SK-MEL-5 (cell line): Measurements from ENCODE around the gene LRRC8C. TPM values are rescaled to one million over a fixed set of nuclear protein-coding genes. Genes with fewer than 3 reads are reported as not detected.
"Not testable (repeated sequence)": the region's sequence is repeated elsewhere in the genome, so short reads cannot be mapped to it uniquely, and the experiment has no call there.

Experiments
- DNase-seq: peaks from one replicate; pipeline ENCODE4 v3.0.0-alpha.2; 2016; ENCODE audit warnings: low read depth, low spot score
- in situ Hi-C: cut with HindIII; loops from 2 replicates; pipeline ENCODE4 v1.10.0; 2016; ENCODE audit warnings: low sequenced_read_pairs, high pct_unique_total_duplicates, low pct_unique_long_range_greater_than_20kb
- total RNA-seq: library from RNA; depleted of rRNA; stranded (reverse); fragments of >200 nt; shearing (Covaris generic); gene quantifications from 2 replicates; pipeline ENCODE4 v1.2.3, GENCODE V29; 2014

The LRRC8C gene
- total RNA-seq, 1 experiment from 2014 or later, result 2.7 TPM

DNA sequence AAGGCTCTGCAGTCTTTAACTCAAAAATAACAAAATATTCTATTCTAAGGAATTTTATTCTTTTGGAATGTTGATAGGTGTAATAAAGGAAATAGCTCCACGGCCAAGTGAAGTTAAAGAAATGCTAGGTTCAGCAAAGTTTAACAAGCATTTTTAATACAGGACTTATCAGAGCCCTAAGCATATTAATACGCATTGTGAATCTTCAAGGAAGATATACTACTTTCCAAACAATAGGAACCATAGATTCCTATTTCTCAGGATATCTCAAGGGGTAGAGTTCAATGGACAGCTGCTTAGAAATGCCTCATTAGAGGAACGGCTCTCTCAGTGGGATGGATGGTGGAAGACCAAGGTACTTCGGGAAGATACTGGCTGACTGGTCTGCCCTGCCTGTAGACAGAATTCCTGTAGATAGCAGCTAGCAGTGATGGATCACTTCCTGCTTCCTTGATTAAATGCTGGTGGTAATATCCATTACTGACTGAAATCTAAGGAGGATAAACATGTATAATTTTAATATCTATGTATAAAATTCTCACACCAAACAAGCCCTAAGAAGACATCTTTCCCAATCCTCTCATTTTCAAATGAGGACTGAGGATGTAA lies 8.1 kb upstream of the LRRC8C start:
- in situ Hi-C loops, result no loop called here
- no peak for DNase-seq

GRCh38 chr1:89627596-89627962 lies 5.3 kb upstream of the LRRC8C start:
- peak; percentile 57 for DNase-seq
- in situ Hi-C loops, result no loop called here

DNA sequence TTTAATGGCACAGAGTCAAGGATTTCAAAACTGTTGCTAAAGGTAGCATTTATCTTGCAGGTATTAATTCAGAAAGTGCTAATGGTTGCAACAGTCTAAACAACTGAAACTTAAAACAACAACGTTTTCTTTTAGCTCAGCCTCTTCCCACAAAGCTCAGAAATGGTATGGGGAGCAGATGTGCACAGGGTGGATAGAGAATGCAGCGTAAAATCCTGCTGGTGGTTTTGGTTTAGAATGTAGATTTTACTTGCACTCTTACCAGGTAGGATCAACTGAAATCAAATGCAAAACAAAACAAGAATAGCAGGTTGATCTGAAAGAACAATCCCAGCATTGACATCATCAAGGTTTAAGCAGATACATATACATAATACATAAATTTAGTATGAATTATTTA lies 3.8 kb upstream of the LRRC8C start:
- no peak for DNase-seq
- in situ Hi-C loops, result no loop called here

GRCh38 chr1:89629600-89629999 lies 3.3 kb upstream of the LRRC8C start:
- in situ Hi-C loops, DNase-seq: not testable (repeated sequence)

- DNase-seq, result no peak
- in situ Hi-C loops, result no loop called here
These were observed 2.9 kb upstream of the LRRC8C start for GRCh38 chr1:89630048-89630447.

DNA sequence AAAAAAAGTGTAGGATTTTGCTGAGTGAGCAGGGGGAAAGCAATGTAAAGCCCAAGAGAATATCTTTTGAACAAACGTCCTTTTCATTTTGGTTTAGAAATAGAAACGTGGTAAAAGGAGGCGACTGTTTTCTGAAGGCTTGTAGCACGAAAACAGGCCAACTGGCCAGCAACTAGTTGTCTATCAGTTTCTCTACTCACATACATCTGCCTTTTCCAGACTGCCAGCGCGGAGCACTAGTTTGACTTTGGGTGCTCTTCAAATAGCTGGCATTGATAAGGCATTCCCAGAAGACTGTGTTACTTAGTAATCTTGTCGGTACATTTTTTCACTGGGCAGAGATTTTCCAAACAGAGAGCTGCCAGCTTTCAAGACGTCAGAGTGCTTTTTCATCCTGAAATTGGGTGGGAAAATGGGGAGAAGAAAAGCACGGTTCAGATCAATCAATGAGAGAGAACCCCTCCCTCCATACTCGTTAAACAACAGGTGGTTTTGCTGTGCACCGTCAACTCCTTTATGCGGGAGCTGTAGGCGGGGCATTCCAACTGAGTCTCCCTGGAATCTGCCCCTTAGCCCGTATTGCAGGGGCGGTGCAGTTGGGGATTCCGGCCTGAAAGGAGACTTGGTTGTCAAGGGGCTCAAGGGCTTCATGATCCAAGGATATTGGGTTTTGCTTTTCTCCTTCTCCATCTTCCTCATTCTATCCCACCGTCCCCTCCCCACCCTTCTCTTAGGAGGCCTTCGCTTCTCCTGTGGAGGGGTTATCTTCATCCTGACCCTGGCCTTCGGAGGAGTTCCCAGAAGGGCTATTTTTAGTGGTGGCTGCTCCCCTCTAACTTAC lies 884 bp upstream of the LRRC8C start:
- DNase-seq, result peak; percentile 21
- in situ Hi-C loops, result no loop called here

- in situ Hi-C loops, result no loop called here
These were observed 404 bp downstream of the LRRC8C start for GRCh38 chr1:89633248-89633799.

DNA sequence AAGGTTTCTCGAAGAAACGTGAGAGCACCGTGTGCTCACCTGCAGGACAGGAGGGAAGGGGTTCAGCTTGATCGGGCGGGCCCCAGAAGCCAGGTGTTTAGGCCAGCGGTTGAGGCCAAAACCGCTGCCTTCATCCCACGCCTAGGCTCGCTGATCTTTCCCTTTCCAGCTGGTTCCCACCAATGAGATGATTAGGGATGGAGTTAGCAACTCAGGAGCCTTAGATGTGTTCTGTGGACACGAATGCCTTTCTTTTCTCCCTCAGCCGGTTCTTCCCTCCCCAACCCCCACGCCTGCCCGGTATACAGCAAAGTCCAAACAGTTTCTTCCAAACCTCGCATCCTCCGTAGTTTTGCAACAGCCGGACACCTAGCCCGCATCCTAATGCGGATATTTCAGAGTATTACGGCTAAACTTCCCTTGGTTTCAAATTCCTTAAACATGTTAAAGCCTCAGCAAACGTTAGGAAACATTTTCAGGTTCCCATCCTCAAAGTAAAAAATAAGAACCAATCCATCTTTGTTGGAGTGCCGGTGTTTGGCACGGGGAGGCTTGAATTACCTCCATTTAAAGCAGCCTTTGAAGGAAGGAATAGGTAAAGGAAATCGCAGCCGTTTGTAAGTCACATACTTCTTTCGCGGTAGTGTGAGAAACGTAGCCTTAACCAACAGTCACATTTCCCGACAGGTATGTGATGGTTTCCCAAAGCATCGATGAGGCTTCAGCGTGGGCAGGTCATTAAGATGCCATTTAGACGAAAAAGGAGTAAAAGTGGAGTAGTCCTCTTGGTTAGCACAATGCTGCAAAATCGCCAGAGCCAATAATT lies 1.1 kb downstream of the LRRC8C start:
- in situ Hi-C loops, result no loop called here
- no peak for DNase-seq

More at GRCh38 chr1:89633248-89633799, 404 bp downstream of the LRRC8C start:
- DNase-seq, result peak; percentile 36

DNA sequence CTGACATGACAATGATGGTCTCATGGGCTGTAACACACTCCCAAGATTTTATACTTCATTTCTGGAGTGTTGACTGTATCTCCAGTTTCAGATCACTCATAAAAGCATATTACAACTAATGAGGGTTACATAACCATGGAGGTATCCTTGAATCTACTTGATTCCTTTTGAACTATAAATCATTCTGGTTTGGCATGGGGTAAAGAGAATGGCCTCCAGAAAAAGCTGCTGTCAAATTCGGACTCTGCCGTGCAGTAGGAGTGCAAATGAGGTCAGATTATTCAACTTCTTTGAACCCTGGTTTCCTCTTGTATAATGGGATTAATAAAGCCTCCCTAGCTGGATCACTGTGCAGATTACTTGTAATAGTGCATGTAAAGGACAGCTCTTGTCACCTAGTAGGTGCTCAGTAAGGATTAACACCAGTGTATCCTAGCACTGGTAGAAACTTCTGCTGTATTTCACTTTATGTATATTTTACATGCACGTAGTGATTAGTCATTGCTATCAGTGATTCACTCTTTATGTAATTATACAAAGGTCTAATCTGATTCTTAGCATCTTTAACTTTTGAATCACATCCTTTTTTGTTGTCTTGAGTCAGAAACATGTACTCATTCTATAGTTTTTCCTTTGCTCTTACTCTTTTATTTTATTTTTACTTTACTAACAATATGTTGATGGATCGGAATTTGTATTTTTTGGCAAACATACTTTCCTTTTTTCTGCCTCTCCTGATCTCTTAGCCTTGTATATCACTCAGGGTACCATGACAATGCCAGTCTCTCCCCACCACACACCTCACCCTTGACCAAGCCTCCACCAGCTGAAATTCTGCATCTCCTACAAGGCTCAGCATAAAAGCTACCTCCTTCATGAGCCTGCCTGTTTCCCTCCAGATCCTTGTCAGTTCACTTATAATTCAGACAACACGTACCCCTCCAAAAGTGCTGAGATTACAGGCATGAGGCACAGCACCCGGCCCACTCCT lies 3.2 kb downstream of the LRRC8C start:
- in situ Hi-C loops, result no loop called here
- no peak for DNase-seq

DNA sequence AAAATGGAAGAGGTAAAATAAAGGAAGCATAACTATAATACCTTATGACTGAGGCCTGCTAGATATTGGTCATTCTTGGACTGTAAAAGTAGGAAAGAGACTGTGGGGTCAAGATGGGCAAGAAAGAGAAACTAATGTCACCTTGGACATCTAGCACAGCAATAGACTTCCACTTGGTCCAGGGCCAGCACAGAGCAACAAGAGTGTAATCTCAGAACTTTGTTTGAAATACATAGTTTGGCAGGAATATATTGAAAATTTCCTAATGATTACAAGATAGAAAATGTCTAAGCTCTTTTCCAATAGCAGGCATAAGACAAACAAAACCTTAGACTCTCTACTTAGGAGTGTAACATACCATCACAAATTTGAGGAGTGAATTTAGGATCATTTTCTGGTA lies 4.6 kb downstream of the LRRC8C start:
- in situ Hi-C loops, result no loop called here
- DNase-seq, result no peak

DNA sequence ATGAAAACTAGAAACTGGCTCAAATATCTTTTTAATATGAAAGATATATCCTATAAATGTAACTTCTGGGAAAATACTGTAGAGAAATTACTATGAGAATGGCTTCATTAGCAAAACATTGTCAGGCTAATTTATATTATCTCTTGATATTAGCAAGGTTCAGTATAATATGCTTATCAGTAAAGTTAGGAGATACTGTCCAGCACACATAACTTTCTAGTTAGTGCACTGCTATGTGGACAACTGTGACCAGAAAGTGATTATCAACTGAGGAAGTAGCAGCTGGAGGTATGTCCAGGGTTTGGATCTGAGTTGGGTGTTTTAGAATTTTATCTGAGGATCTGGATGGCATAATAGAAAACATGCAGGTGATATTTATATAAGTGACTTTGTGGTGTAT lies 7.5 kb downstream of the LRRC8C start:
- in situ Hi-C loops, result no loop called here
- no peak for DNase-seq

DNA sequence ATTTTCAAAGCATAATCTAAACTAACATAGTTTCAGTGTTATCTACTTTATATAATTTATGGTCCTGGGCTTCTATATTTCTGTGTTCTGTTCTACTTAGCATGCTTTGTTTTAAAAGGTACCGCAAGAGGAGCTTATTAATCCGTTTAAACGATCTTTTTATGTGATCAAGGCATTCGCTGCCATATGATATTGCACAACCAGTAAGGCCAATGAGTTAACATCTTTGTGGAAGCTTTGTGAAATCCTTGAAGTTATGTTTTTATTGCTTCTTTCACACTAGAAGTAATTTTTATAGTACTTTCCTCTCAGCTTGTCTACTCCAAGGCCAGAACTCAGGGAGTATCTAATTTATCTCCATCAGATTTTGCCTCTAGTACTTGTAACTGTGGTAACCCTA lies 8.9 kb downstream of the LRRC8C start:
- DNase-seq, result no peak
- in situ Hi-C loops, result no loop called here

- no peak for DNase-seq
- in situ Hi-C loops, result no loop called here
These were observed 10.7 kb downstream of the LRRC8C start for GRCh38 chr1:89643577-89643976.

- no peak for DNase-seq
- in situ Hi-C loops, result no loop called here
These were observed 11.3 kb downstream of the LRRC8C start for GRCh38 chr1:89644119-89644814.

DNA sequence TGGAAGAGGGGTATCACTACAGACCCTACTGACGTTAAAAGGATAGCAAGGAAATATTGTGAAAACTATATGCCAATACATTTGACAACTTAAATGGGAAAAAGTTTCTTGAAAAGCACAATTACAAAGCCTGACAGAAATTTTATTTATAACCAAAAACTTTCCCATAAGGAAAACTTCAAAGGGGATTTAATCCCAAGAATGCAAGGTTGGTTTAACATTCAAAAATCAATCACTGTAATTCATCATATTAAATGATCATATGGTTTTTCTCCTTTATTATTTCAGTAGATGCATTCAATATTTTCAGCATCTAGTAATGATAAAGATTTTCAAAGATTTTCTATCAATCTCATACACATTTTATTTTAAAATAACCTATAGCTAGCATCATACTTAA lies 13.3 kb downstream of the LRRC8C start:
- in situ Hi-C loops, result no loop called here
- no peak for DNase-seq

GRCh38 chr1:89649783-89650182 lies 16.9 kb downstream of the LRRC8C start:
- in situ Hi-C loops, result no loop called here
- no peak for DNase-seq

GRCh38 chr1:89652373-89652772 lies 19.5 kb downstream of the LRRC8C start:
- no peak for DNase-seq
- in situ Hi-C loops, result no loop called here
